ENCODE results near the gene CDH23.

CDH23 gene

DNA sequence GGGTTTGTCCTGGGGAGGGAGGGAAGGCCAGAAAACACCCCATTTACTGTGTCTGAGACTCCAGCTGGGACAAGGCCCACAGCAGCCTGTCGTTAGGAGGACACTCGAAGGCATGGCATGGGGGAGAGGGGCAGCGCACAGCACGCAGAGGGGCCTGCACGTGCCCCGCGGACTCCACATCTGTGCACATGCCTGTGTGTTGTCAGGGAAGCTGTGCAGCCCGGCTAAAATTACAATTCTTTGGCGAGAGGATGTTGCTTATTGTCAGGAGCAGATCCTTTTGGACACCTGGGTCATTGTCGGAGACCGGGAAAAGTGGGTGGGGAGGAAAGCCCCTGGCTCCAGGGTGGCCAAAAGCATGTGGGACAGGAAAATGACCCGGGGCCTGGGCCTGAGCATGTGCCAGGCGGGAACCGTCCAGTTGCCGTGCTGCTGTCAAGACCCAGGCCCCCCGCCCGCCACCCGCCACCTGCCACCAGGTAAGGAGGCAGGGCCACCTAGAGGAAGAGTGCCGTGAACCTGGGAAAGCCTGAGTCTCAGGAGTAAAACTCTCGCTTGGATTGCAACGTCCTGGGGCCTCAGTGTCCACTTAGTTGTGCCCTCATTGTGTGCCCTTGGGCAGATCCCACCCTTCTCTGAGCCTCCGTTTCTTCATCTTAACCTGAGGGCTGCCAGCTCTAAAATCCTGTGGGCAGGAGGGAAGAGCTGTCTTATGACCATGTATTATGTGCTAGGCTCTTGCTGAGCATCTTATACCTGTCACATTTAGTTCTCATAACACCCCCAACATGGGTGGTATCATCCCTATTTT lies 369.4 kb downstream of the CDH23 start:
- H3K36me3 ChIP-seq (replicated peaks): no peaks in the 10 kb centered on the region
- no peaks in the 10 kb centered on the region for H3K27me3 ChIP-seq (ENCODE audit: low read depth)
- no peaks in the 10 kb centered on the region for H3K9me3 ChIP-seq
- no peaks in the 10 kb centered on the region for H3K4me1 ChIP-seq
- no peak overlapping the region for H3K4me3 ChIP-seq
- in situ Hi-C loops (cut with MboI; ENCODE audit: low sequenced_read_pairs): no loop called here
- no peak for DNase-seq (ENCODE audit: low spot score in 2 of 2)

DNA sequence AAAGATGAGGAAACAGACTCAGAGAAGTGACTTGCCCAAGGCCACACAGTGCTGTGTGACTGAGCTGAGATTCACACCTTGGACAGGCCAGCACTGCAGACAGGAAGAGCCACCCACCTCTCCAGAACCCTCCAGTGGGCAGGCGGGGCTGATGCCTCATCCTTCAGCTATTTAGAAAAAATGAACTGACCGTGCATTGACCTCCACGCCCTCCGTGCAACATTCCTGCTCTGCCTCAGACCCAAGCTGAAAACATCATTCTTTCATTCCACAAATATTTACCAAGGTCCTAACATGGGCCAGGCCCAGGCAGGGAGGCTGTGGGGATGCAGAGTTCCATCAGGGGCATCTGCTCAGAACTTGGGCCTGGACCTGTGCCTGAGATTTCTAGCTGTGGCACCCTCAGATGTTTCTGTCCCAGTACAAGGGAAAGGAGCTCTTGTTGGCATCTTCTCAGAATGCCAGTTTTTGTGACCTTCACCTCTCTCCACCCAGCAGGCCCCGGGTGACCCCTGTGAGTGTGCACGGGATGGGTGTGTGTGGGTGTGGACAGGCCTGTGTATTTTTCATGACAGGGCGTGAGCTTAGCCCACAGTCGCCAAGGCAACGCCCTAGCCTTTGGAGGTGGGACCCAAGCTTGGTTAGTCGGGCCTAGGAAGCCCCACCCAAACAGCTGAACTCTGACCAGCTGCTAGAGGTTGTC lies 370.1 kb downstream of the CDH23 start:
- in situ Hi-C loops (cut with MboI; ENCODE audit: low sequenced_read_pairs): no loop called here
- no peaks in the 10 kb centered on the region for H3K4me1 ChIP-seq

DNA sequence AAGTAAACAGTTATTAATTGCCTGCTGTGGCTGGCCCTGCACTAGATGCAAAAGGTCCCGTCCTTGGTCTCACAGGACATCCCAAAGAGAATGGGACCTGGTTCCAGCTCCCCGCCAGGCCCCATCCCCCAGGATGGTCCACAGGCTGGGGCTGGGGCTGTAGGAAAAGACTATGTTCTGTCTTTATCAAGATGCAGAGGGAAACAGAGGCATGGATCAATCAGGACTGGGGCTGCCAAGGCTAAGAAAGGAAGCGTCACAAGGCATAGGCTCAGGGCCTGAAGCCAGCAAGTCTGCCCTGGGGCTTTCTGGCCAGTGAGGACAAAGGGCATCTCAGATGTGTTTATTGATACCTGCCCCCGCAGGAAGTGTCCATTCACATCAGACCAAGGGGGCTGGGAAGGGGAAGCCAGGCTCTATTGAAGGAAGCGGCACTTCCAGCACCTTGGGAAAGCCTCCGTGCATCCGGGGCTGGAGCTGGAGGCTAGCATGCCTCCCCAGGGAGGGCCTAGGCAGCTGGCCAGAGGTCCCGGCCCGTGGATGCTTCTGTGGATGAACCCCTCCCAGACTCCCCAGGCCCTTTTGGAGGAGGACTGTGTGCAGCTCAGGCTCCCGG lies 370.8 kb downstream of the CDH23 start:
- DNase-seq (ENCODE audit: low spot score in 2 of 2): no peak
- H3K4me1 ChIP-seq: no peaks in the 10 kb centered on the region

More for the DNA sequence above, 370.1 kb downstream of the CDH23 start:
- Histone ChIP-seq H3K36me3 (replicated peaks) (no peaks in the 10 kb centered on the region), H3K27me3 (ENCODE audit: low read depth) (no peaks in the 10 kb centered on the region), H3K9me3 (no peaks in the 10 kb centered on the region), H3K4me3 (no peak overlapping the region)
- no peak for DNase-seq (ENCODE audit: low spot score in 2 of 2)

DNA sequence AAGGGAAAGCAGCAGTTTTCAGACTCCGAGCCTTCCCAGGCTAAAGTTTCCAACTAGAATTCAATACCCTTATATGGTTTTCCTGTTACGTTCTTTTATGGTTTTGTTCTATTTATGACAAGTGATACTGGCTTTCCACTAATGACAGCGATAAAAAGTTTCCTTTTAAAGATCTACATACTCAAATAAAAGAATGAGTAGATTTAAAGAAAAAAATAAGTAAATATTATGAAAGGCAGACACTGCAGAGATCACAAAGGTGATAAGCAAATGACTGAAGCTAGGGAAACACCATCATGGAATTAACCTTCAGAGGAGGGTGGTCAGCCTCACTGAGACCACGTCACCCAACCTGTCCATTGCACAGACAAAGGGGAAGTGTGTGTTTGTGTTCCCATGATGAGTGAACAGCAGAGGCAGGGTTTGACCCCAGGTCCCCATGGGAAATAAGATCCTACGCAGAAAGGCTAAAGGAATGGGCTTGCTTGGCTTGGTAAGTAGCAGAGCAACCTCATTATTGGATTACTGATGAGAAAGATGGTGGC lies 372.6 kb downstream of the CDH23 start:
- H3K4me3 ChIP-seq: no peak overlapping the region

More for the DNA sequence above, 370.8 kb downstream of the CDH23 start:
- in situ Hi-C loops (cut with MboI; ENCODE audit: low sequenced_read_pairs): no loop called here
- Histone ChIP-seq H3K27me3 (ENCODE audit: low read depth) (no peaks in the 10 kb centered on the region), H3K4me3 (no peak overlapping the region), H3K36me3 (replicated peaks) (no peaks in the 10 kb centered on the region), H3K9me3 (no peaks in the 10 kb centered on the region)

DNA sequence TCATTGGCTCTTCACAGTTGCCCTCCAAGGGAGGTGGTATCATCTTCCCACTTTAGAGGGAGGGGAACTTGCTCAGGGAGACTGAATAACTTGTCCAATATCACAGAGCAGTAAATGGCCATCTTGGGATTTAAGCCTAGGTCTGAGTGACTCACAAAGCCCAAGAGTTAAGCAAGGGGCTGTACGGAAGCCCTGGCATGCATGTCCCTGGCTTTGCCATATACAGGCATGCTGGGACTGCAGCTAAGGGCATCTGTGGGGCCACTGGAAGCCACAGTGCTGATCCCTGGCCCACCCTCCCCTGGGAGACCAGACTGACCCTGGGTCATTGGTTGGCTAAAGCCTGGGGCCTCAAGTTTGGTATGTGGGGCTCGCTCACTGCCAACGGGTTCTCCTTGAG lies 373.5 kb downstream of the CDH23 start:
- Histone ChIP-seq H3K9me3 (no peaks in the 10 kb centered on the region), H3K4me3 (no peak overlapping the region), H3K27me3 (ENCODE audit: low read depth) (no peaks in the 10 kb centered on the region), H3K4me1 (peaks cover 2% of the 10 kb centered on the region), H3K36me3 (replicated peaks) (no peaks in the 10 kb centered on the region)
- no peak for DNase-seq (ENCODE audit: low spot score in 2 of 2)
- in situ Hi-C loops (cut with MboI; ENCODE audit: low sequenced_read_pairs): no loop called here

More for the DNA sequence above, 372.6 kb downstream of the CDH23 start:
- Histone ChIP-seq H3K4me1 (peaks cover 2% of the 10 kb centered on the region), H3K27me3 (ENCODE audit: low read depth) (no peaks in the 10 kb centered on the region), H3K9me3 (no peaks in the 10 kb centered on the region), H3K36me3 (replicated peaks) (no peaks in the 10 kb centered on the region)
- DNase-seq (ENCODE audit: low spot score in 2 of 2): no peak
- in situ Hi-C loops (cut with MboI; ENCODE audit: low sequenced_read_pairs): no loop called here

DNA sequence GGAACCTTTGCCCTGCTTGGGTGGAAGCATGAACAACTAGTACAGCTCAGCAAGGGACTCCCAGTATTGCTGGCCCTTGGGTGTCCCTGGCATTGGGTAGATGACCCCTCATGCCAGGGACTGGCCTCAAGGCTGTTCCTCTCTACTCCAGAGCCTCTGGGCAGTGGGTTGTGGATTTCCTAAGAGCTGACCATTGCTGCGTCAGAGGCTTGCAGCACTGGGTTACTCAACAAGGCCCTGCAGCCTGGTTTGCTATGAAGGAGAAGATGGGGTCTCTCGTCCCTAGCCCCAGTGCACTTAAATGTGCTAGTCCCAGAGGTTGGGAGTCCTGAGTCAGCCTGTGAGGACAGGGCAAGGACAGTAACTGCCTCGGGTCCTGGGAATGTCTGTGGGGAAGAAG lies 374.1 kb downstream of the CDH23 start:
- no peaks in the 10 kb centered on the region for H3K9me3 ChIP-seq
- H3K4me1 ChIP-seq: peaks cover 2% of the 10 kb centered on the region
- no peaks in the 10 kb centered on the region for H3K27me3 ChIP-seq (ENCODE audit: low read depth)
- in situ Hi-C loops (cut with MboI; ENCODE audit: low sequenced_read_pairs): no loop called here
- H3K4me3 ChIP-seq: no peak overlapping the region
- no peaks in the 10 kb centered on the region for H3K36me3 ChIP-seq (replicated peaks)
- DNase-seq (ENCODE audit: low spot score in 2 of 2): no peak

DNA sequence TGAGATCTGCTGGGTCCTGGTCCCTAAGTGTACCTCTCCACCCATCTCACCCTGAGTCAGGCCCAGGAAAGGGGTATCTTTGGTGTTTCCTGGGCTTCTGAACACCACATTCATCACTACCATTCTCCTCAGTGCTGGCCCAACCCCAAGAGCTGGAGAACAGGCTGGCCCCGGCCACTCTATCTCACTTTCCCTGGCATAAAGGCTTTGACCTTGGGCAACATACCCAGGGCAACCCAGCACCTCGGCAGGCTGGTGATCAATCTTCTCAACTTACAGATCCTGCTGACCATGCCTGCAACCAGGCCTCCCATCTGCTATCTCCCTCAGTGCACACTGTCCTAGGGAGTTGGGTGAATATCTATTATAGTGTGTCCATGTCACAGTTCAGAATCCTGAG lies 374.5 kb downstream of the CDH23 start:
- no peak overlapping the region for H3K4me3 ChIP-seq
- in situ Hi-C loops (cut with MboI; ENCODE audit: low sequenced_read_pairs): no loop called here
- H3K4me1 ChIP-seq: peaks cover 2% of the 10 kb centered on the region
- DNase-seq (ENCODE audit: low spot score in 2 of 2): no peak
- no peaks in the 10 kb centered on the region for H3K9me3 ChIP-seq
- no peaks in the 10 kb centered on the region for H3K27me3 ChIP-seq (ENCODE audit: low read depth)
- no peaks in the 10 kb centered on the region for H3K36me3 ChIP-seq (replicated peaks)

DNA sequence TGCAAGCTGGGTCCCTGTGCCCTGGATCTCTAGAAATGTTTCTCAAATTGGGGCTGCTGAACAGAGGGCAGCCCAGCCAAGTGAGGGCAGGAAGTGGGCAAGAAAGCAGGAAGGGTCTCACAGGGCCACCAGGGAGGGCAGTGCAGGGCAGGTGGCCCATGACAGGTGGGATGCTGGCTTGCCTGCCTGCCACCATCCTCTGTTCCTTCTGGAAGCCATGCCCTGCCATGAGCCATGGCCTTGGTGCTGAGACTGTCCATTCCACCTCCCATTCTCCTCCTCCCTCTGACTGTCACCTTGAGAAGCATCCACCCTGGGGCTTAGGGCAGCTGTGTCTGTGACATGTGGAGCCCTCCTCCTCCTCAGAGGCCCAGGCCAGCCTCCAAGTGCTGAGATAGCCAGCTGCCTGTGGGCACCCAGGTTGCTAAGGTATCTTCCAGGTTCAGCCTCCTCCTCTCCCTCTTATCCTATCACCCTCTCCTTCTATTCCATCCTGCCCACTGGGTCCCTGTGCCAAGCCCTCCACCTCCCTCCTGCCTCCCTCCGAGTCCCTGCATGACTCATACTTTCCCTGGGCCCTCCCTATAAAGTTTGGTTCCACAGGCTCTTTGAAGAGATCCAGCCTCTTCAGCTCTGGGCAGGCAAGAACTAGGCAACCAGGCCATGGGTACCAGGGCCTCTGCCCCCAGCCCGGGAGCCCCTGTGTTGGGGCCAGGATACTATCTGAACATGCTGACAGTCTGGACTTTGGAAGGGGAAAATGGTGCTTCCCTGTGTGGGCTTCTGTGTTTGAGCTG lies 375.3 kb downstream of the CDH23 start:
- no peaks in the 10 kb centered on the region for H3K27me3 ChIP-seq (ENCODE audit: low read depth)
- H3K4me1 ChIP-seq: peaks cover 2% of the 10 kb centered on the region
- H3K36me3 ChIP-seq (replicated peaks): no peaks in the 10 kb centered on the region
- H3K9me3 ChIP-seq: no peaks in the 10 kb centered on the region
- no peak overlapping the region for H3K4me3 ChIP-seq
- in situ Hi-C loops (cut with MboI; ENCODE audit: low sequenced_read_pairs): no loop called here
- DNase-seq (ENCODE audit: low spot score in 2 of 2): no peak

DNA sequence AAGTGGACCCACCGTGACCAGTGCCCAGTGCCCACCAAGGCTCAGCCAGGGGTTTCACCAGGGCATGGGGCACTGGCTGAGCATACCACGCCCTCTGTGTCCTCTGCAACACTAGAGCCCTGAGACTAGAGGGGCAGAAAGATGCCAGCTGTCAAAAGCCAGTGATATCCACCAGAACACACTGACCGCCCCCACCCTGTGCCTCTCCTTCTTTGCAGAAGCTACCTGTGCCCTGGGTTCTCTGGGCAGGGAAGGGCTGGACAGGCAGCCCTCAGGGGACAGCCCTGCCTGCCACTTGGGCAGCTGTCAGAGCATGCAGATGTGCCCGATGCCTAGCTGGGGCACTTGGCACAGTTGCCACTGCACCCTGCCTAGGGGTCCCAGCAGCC lies 376.1 kb downstream of the CDH23 start:
- Histone ChIP-seq H3K4me1 (peaks cover 2% of the 10 kb centered on the region), H3K4me3 (peak overlapping the region; percentile 36), H3K9me3 (no peaks in the 10 kb centered on the region), H3K36me3 (replicated peaks) (no peaks in the 10 kb centered on the region), H3K27me3 (ENCODE audit: low read depth) (no peaks in the 10 kb centered on the region)
- no peak for DNase-seq (ENCODE audit: low spot score in 2 of 2)
- in situ Hi-C loops (cut with MboI; ENCODE audit: low sequenced_read_pairs): no loop called here

DNA sequence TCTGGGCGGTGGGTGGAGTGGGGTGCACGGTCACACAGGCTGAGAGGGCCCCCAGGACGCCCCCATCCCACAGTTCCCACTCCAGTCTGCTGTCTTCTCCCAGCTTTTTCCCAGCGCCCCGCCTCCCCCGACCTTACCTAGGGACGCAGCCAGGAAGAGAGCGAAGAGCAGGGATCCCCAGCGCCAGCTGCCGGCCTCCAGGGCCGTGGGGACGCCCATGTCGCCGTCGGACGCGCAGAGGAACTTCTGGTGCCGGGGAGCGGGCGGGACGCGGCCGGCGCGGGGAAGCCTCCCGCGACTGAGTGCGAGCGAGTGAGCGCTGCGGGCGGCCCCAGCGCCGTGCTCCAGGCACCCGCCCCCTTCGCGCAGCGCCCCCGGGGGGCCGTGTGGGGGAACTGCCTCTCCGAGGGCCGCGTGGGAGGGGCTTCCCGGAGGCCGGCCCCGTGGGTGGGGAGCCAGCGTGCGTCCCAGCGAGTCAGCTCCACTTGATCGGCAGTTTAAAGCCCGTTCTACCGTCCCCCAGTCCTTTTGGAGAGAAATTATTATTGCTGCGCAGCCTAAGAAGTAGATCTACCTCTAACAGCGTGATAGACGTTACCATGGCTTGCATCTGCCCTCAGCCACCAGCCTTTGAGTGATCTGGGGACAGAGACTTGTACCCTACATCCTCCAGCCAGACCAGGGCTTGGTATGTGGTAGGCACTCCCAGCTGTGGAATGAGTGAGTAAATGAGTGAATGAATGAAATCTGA lies 376.7 kb downstream of the CDH23 start, which contains the start of gene VSIR:
Gene VSIR (minus strand): TSS at position 300 of the 751 bp plus-strand sequence. CDS start 81 bp downstream, at position 219.
- no peaks in the 10 kb centered on the region for H3K27me3 ChIP-seq (ENCODE audit: low read depth)
- peak; percentile 66 to 89 for DNase-seq (ENCODE audit: low spot score in 2 of 2)
- H3K9me3 ChIP-seq: no peaks in the 10 kb centered on the region
- in situ Hi-C loops (cut with MboI; ENCODE audit: low sequenced_read_pairs): no loop called here
- peak within 1 kb of the TSS; percentile 36 for H3K4me3 ChIP-seq
- peaks cover 2% of the 10 kb centered on the region for H3K4me1 ChIP-seq
- H3K36me3 ChIP-seq (replicated peaks): no peaks in the 10 kb centered on the region

DNA sequence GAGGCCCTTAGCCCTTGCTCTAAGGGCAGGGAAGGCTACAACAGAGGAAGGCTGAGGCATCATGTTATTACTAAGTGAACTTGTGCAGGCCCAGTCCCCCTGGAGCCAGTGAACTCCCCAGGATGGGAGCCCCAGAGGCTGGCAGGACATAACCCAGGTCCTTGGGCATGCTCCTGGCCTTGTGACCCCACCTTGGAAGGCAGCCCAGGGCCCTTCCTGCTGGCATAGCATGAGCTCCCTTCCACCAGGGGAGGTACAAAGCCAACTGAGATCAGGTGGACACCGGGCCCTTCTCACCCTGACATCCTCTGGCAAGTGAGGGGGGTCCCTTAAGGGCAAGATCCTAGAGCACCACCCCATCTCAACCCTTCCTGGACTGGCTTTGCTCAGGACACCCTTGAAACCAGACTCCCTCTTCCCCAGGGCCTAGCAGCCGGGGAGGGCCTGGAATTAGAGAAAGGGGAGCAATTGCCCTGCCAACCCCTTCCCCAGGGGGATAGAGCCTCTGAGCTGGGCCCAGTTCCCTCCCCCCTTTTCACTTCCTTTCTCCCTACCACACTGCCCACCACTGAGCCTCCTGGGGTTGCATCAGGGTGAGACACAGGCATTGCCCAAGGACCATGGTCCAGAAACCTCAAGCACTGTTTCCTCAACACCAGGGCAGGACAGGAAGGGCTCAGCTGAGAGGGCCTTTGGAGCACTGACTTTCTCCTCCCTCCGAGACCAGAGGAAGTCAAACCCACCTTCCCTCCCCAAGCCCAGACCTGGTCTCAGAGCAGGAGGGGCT lies 378.4 kb downstream of the CDH23 start:
- Histone ChIP-seq H3K27me3 (ENCODE audit: low read depth) (no peaks in the 10 kb centered on the region), H3K4me1 (peaks cover 2% of the 10 kb centered on the region), H3K4me3 (no peak overlapping the region), H3K9me3 (no peaks in the 10 kb centered on the region), H3K36me3 (replicated peaks) (no peaks in the 10 kb centered on the region)
- in situ Hi-C loops (cut with MboI; ENCODE audit: low sequenced_read_pairs): no loop called here
- no peak for DNase-seq (ENCODE audit: low spot score in 2 of 2)

DNA sequence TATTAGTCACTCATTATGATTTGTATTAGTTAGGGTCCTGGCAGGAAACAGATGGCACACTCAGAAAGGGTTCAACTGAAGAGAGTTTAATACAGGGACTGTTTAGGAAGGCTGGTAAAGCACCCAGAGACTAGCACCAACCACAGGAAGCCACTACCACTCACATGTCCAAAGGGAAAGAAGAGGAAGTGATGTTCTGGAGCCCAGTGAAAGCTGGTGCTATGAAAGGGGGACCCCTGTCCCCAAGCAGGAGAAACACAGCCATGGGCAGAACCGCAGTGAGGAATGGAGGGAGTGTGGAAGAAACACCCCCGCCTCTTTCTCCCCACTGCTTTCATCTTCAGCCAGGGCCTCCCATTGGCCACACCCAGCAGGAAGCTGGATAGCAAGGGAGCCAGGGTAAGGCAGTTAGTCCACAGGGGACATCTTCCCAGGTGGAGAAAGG lies 379.8 kb downstream of the CDH23 start:
- DNase-seq (ENCODE audit: low spot score in 2 of 2): no peak
- no peaks in the 10 kb centered on the region for H3K27me3 ChIP-seq (ENCODE audit: low read depth)
- no peaks in the 10 kb centered on the region for H3K9me3 ChIP-seq
- no peak overlapping the region for H3K4me3 ChIP-seq
- in situ Hi-C loops (cut with MboI; ENCODE audit: low sequenced_read_pairs): no loop called here
- no peaks in the 10 kb centered on the region for H3K36me3 ChIP-seq (replicated peaks)
- H3K4me1 ChIP-seq: peaks cover 2% of the 10 kb centered on the region

All from HAP-1 (cell line).